NCI-H1048 (cell line): Measurements from ENCODE around the gene PSMB9.

Experiments
- DNase-seq: peaks from one replicate; lab custom pipeline; 2025; lab: John Stamatoyannopoulos, UW

Gene PSMB9

GRCh38 chr6:32906539-32906938 lies 52.5 kb downstream of the PSMB9 start:
- no peak for DNase-seq

GRCh38 chr6:32908897-32909296 lies 54.9 kb downstream of the PSMB9 start:
- DNase-seq, result no peak
